DMS53 treated with DMSO at 0.1 percent for 48 hours (cell line): Measurements from ENCODE around the gene XKR8.

Experiments used
- DNase-seq: peaks from one replicate; lab custom pipeline; 2025; ENCODE audit not compliant: unreplicated experiment; lab: John Stamatoyannopoulos, UW

Gene XKR8

GRCh38 chr1:27955076-27955475, 4.7 kb upstream of the XKR8 start:
- DNase-seq = no peak

DNA sequence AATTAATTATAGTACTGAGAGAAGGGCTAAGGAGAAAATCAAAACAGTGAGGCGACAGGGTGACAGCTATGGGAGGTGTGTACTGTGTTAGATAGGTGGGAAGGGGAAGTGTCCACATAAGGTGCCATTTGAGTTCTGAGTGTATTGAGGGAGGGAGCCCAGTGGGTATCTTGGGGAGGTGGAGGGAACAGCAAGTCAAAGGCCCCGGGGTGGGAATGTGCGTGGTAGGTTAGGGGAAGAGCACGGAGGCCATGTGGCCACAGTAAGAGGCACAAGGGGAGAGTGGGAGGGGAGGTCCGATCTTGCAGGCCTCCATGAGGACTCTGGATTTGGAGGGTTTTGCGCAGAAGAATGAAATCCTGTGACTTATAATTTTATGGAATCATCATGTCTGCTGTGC, 3.0 kb upstream of the XKR8 start:
- no peak for DNase-seq

- DNase-seq = no peak
Observed at GRCh38 chr1:27957655-27958054, 2.1 kb upstream of the XKR8 start.

DNA sequence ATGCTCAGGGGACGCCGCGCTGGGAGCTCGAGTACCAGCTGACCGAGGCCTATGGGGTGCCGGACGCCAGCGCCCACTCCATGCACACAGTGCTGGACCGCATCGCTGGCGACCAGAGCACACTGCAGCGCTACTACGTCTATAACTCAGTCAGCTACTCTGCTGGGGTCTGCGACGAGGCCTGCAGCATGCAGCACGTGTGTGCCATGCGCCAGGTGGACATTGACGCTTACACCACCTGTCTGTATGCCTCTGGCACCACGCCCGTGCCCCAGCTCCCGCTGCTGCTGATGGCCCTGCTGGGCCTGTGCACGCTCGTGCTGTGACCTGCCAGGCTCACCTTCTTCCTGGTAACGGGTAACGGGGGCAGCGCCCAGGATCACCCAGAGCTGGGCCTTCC, 1.3 kb upstream of the XKR8 start:
- no peak for DNase-seq

DNA sequence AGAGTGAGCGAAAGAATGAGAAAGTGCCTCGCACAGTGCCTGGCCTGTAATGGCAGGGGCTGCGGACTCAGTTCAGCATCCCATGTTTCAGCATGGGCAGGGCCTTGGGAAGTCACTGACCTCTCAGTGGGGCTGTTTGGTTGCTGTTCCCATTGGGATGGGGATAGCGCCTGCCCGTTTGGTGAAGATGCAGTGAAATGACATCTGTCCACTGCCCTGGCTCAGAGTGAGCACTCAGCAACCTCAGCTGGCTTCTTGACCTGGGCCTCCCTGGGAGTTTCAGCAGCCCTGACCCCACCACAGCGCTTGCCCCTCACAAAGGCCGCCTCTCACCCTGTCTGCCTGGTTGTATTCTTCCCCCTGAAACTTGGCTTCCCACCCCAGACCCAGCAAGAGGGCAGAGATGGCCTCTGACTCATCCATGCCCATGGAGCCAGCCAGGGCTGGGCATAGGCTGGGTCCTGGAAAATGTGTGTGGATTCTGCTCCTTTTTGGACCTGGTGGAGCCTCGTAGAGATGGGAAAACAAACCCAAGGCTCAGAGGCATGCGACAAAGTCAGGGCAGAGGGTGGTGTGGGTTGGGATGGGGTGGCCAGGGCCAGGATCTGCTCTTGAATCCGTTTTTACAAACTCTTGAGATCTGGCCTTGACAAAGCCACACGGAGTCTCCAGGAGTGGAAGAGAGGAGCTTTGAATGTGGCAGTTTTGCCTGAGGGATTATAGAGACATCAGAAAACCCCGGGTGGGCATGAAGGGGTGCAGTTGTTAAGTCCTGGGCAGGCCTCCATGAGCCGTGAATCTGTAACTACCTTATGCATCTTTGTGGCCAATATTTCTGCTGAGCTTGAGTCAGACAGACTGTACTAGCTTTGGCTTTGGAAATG, 1.2 kb downstream of the XKR8 start:
- no peak for DNase-seq

DNA sequence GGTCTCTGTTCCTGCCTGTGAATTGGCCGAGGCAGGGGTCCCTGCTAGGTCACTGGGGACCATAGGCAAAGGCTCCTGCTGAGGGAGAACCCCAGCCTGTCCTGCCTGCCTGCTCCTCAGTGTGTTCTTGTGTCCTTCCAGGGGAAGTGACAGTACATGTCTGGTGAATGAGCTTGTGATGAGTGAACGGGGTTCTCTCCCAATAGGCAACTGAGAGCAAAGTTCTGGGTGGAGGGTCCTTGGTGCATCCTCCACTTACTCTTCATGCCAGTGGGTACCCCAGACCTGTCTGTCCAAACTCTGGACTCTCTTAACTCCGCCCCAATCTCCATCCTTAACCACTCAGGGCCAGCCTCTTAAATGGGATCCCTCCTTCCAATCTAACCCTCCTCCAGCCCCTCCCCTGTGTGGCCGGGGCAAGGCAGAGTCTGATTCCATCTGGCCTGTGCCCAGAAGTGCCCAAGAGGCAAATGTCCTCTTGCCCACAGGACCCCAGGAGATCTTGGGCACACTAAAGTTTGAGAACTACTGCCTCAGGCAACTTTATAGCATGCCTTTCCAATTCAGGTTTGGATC, 2.0 kb downstream of the XKR8 start:
- DNase-seq = no peak

DNA sequence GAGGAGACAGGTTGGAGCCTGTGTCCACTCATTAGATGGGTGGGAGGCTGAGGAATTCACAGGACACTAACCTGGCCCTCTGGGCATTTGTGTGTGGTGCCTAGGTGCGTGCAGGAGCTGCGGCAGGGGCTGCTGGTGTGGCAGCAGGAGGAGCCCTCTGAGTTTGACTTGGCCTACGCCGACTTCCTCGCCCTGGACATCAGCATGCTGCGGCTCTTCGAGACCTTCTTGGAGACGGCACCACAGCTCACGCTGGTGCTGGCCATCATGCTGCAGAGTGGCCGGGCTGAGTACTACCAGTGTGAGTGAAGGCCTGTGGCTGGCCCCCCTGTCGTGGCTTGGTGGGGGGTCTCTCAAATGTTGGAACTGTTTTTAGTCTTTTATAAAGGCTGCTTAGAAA, 3.6 kb downstream of the XKR8 start:
- DNase-seq = no peak

- DNase-seq = no peak
Observed at GRCh38 chr1:27966402-27967105, 6.8 kb downstream of the XKR8 start.

- DNase-seq = no peak
Observed at GRCh38 chr1:27967106-27967883, 7.5 kb downstream of the XKR8 start.

DNA sequence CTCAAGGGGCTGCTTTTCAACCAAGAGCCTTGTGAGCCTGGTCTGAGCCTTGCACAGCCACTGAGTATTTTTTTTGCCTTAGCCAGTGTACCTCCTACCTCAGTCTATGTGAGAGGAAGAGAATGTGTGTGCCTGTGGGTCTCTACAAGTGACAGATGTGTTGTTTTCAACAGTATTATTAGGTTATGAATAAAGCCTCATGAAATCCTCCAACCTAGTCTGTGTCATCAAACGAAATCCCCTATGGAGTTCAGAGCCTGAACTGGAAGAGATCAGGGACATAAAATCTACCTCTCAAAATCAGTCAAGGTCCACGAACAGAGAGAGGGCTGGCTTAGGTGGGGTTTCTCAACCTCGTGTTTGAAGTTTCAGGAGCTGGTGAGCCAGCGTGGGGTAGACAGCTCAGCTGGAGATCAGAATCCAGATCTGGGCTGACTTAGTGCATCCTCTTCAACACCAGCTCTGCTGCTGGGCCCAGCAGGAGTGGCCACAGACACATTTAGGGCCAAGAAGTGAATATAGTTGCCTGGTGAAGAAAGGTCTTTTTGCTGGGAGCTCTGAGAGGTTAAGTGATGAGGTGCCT, 8.2 kb downstream of the XKR8 start:
- no peak for DNase-seq

GRCh38 chr1:27968692-27969091, 8.9 kb downstream of the XKR8 start:
- DNase-seq = no peak

DNA sequence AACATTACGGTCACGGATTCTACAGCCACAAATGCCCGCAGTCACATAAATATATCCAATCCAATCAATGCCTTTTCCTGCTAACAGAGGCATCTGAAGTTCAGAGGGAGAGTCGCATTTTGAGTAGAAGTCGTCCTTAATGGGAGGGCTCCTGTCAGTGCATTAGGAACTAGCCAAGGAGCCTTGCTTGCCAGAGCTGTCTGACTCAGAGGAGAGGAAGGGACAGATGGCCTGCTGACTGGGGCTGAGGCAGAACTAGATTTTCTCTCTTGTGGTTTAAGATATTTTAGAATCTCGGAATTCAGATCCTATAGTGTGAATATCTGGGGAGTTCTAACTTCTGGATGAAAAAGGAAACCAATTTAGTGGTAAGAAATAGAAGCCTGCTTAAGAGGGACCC, 10.6 kb downstream of the XKR8 start:
- no peak for DNase-seq

DNA sequence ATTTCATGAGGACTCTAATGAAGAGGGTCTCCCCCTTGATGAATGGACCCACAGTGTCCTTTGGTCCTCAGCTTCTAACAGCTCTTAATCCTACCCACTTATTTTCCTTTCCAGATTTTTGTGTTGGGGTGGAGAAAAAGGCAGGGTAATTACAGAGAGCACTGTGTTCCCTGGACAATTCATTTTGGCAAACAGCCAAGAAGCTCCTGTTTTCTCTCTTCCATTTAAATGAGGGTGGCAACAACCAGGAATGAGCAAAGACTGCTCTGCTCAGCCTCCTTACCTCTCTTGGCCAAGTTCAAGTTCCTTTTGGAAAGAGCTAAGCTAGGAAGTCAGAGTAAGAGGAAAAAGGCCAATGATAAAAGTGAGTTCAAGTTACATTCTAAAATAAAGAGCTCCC, 11.9 kb downstream of the XKR8 start:
- DNase-seq = no peak

DNA sequence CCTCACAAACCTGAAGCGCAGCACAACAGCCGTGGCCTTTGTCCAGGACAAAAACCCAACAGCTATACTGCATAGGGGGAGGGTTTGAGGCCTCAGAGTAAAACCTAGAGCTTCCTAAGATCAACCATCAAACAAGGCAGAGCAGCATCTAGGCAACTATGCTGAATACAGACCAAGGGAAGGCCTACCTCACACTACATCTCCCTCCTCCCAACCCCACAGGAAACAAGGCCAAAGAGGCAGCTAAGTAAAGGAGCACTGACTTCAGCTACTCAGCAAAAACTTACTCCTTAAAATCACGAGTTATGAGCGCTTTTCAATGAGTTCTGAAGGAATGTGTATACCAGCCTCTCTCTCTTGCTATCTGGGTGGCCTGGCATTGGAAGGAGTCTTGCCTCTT, 12.4 kb downstream of the XKR8 start:
- no peak for DNase-seq

GRCh38 chr1:27973771-27974416, 14.1 kb downstream of the XKR8 start:
- DNase-seq = no peak

DNA sequence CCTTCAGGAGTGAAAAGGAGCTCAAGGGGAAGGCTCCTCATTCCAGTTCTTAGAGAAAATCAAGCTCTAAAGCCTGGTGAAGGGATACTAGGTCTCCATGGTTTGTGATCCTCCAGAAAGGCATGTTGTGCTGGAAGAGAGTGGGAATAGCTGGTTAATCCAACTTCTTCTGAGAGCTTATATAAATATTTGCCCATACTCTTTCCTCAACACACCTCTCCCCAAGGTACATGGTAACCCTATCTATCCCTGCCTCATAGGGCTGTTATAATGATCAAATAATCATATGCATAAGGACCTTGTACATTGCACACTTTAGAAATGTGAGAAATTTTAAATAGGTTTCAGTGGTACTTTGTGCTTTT, 14.6 kb downstream of the XKR8 start:
- peak; percentile 7 for DNase-seq

GRCh38 chr1:27979151-27979858, 19.5 kb downstream of the XKR8 start:
- peak; percentile 49 for DNase-seq

DNA sequence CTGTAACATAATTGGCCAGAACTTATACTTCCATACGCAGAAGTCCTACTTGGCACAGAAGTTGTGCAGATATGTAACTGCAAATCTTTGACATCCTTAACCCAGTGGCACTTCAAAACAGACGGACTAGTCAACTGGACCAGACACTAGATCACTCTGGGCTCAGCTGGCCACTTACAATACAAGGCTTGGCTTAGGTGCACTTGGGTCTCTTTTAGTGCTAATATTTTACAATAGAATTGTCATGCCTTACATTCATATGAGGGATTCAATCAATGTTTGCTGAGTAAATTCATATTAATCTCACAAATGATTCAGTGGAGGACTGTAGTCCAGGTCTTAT, 20.1 kb downstream of the XKR8 start:
- no peak for DNase-seq

DNA sequence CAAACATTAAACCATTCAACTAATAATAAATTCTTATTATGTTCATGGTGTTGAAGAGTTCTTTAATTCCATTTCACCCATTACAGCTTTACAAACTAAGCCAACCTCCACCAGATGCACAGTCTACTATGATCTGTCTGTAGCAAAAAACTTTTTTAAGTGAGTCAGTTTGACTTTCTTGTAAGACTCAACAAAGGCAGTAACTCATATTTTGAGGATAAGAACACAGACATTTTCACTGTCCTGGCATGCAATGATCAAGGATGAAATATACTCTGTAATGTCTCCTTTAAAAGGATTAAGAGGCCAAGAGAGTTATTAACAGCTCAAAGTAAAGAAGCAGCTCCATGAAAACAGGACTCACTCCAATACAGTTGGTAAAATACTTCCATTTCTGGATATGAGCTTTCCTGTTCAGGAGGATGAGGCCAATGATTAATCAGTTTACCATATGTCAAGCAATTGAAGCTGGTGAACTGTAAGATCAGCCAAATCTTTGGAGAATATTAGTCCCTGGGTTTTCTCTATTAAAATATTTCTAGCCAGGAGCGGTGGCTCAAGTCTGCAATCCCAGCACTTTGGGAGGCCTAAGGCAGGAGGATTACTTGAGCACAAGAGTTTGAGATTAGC, 20.6 kb downstream of the XKR8 start:
- DNase-seq = no peak

- no peak for DNase-seq
Observed at GRCh38 chr1:27981145-27981544, 21.4 kb downstream of the XKR8 start.
